GM10248 (cell line): ENCODE data around the gene UBXN1.

Experiments
- CTCF ChIA-PET: fragments of 300-600 bp; sonication (Branson Sonifier 250); formaldehyde crosslinking; extraction: SDS; loops from one replicate; lab custom pipeline; 2021; ENCODE audit warnings: antibody characterized with exemption; lab: Yijun Ruan, JAX
- POLR2A ChIA-PET: fragments of 350-650 bp; sonication (Branson Sonifier 250); formaldehyde crosslinking; extraction: SDS; loops from one replicate; lab custom pipeline; 2020; ENCODE audit warnings: antibody characterized with exemption; lab: Yijun Ruan, JAX
- DNase-seq: peaks from one replicate; pipeline ENCODE4 v3.0.0; 2012; ENCODE audit errors: extremely low spot score
- TF ChIP-seq, protein P1 (sequence below): IDR thresholded peaks from 2 replicates; pipeline ENCODE4 v1.5.1; 2012; ENCODE audit warnings: mild to moderate bottlenecking, low read depth; ENCODE audit errors: extremely low read depth, missing control alignments, control extremely low read depth

The UBXN1 gene

DNA sequence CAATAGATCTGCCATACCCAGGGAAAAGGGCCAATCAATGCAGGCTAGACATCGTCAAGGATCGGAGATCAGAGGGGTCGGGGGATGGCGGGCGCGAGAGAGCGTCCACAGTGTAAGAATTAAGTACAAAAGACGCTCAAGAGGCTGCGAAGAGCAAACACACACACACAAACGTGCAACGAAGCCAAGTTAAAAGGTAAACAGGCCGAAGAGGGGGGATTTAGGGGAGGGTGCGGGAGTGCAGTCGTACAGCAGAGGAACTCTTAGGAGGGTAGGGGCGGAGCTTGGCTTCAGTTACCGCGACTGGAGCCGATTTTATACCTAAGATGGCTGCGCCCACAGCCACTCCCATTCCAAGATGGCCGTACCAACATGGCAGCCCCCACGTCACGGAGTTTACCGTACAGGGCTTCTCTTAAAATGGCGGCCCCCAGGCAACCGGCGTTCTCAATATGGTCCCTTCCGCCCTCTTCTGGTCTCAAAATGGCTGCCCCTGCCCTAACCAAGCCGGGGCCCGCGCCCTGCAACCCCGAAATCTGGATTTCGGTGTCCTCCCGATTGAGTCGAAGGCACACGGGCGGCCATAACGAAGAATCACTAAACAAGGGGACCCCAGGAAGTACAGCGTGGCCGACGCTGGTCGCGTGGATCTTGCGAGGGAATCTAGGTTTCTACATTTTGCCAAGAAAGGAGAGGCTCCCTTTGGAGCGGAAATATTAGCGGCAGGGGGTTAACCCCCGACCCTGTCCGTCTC, 30.6 kb upstream of the UBXN1 start:
- DNase-seq = peak; percentile 93
- TF ChIP-seq, protein P1, sequence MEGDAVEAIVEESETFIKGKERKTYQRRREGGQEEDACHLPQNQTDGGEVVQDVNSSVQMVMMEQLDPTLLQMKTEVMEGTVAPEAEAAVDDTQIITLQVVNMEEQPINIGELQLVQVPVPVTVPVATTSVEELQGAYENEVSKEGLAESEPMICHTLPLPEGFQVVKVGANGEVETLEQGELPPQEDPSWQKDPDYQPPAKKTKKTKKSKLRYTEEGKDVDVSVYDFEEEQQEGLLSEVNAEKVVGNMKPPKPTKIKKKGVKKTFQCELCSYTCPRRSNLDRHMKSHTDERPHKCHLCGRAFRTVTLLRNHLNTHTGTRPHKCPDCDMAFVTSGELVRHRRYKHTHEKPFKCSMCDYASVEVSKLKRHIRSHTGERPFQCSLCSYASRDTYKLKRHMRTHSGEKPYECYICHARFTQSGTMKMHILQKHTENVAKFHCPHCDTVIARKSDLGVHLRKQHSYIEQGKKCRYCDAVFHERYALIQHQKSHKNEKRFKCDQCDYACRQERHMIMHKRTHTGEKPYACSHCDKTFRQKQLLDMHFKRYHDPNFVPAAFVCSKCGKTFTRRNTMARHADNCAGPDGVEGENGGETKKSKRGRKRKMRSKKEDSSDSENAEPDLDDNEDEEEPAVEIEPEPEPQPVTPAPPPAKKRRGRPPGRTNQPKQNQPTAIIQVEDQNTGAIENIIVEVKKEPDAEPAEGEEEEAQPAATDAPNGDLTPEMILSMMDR = peak; percentile 9
- CTCF ChIA-PET = interaction anchor here (1.0 to 9.1 kb wide), 11 partner anchors 15 to 153 kb away, joined by 3 to 79 read pairs (median 5); partner anchors contain the start of genes C11orf98, CSKMT, HNRNPUL2 and LRRN4CL
- POLR2A ChIA-PET = interaction anchor here (0.6 to 4.3 kb wide), 10 partner anchors 18 to 146 kb away, joined by 3 to 18 read pairs (median 5); partner anchors contain the start of genes C11orf98, CSKMT, HNRNPUL2 and TMEM179B

DNA sequence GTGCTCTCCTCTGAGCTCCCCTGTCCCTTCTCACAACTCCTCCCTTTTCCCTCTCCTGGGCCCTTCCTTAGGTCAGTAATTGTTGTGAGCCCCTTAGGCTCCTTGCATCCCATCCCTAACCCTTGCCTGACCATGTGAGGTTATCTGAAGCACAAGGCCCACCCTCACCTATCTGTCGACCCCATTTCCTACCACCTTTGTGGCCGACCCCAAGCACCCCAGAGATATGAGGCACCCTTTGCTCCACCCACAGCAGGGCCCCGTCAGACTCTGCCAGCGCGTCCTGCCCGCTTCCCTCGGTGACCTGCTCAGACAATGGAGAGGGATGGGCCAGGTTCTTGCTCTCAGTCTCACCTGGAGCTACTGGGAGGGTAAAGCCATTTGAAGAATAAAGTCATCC, 29.9 kb upstream of the UBXN1 start:
- CTCF ChIA-PET = interaction anchor here (1.0 to 9.1 kb wide), 10 partner anchors 15 to 153 kb away, joined by 3 to 79 read pairs (median 4); partner anchors contain the start of genes C11orf98, CSKMT, HNRNPUL2 and LRRN4CL
- TF ChIP-seq, protein P1 = no peak
- POLR2A ChIA-PET = interaction anchor here (0.6 to 4.3 kb wide), 11 partner anchors 19 to 147 kb away, joined by 3 to 18 read pairs (median 5); partner anchors contain the start of genes C11orf98, CSKMT, HNRNPUL2 and MTA2
- no peak for DNase-seq

DNA sequence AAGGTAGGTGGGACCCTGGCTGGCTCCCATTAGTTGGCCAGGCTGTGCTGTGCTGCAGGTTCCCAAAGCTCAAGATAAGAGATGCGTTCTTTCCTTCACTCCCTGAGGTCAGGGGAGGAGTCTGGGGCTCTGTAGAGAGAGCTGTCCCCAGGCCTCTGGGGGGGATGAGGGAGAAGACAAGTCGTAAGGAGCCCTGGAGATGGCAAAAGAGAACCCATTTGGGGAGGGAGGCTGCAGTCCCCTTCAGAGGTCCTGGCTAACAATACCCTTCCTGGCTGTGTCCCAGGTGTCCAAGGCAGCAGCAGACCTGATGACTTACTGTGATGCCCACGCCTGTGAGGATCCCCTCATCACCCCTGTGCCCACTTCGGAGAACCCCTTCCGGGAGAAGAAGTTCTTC, 29.5 kb upstream of the UBXN1 start:
- no peak for DNase-seq
- POLR2A ChIA-PET = interaction anchor here (0.6 to 4.3 kb wide), 8 partner anchors 19 to 147 kb away, joined by 3 to 18 read pairs (median 6); partner anchors contain the start of genes C11orf98, CSKMT, HNRNPUL2 and MTA2
- TF ChIP-seq, protein P1 = no peak
- CTCF ChIA-PET = interaction anchor here (1.0 to 9.1 kb wide), 9 partner anchors 14 to 166 kb away, joined by 3 to 79 read pairs (median 5); partner anchors contain the start of genes C11orf98, CSKMT, LRRN4CL and TUT1

DNA sequence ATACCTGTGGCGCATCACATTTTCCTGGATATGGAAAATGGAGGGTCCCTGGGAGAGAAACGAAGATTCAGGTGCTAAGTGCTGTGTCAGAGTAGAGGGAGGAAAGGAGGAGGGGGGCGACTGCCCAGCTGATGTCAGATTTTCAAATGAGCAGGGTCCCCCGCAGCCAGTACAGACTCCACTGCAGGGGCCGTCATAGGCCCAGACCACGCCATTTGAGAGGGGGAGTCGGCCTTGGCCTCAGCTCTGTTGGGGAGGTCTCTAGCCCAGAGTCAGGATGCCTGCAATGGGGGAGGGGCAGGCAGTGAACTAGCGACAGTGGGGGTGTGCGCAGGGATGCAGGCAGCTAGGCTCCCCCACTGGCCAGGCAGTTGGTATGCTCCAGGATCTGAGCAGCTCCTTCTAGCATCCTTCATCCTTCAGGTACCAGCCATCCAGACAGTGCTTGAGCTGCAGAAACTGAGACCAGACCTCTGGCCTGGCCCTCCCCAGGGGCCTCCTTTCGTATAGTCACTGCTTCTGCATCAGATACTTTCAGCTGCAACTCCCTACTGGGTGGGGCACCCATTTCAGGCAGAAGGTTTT, 28.5 kb upstream of the UBXN1 start, which contains the start of the genes BSCL2 and GNG3:
TSS of gene BSCL2 (minus strand) at position 148 of the 585 bp plus-strand sequence. CDS start 229 bp downstream, outside the sequence.
TSS of gene GNG3 (plus strand) at position 400 of the 585 bp plus-strand sequence. CDS start 620 bp downstream, outside the sequence.
- TF ChIP-seq, protein P1 = no peak
- CTCF ChIA-PET = interaction anchor here (1.2 to 9.1 kb wide), 8 partner anchors 10 to 165 kb away, joined by 3 to 79 read pairs (median 5); partner anchors contain the start of genes INTS5 and LRRN4CL
- DNase-seq = no peak
- POLR2A ChIA-PET = interaction anchor here (0.9 to 3.3 kb wide), 4 partner anchors 20 to 148 kb away, joined by 4 to 14 read pairs (median 4); partner anchors contain the start of genes HNRNPUL2 and TUT1

DNA sequence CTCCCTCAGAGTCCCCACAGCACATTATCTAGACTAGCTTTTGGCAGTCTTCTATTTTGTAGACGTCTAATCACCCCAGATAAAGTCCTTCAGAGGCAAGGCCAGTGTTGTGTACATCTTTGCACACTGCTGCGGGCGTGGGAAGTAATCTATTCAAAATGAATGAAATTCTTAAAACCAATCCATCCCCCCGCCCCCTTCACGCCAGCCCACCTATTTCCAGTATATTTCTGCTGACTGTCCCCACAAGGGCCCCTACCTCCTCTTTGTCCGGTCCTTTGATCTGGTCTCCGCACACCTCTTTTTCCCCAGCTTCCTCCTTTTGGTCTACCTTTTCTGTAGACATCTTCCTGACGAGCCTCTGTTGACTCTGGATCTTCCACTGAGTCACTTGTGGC, 28.0 kb upstream of the UBXN1 start:
- TF ChIP-seq, protein P1 = no peak
- ChIA-PET CTCF (interaction anchor here (1.2 to 9.1 kb wide), 9 partner anchors 9 to 243 kb away, joined by 3 to 79 read pairs (median 4); partner anchors contain the start of gene INTS5), POLR2A (interaction anchor here (0.9 to 1.9 kb wide), 2 partner anchors 41 to 134 kb away, joined by 6 to 17 read pairs; partner anchors contain the start of genes C11orf98 and CSKMT)
- DNase-seq = no peak
